ENCODE data around the gene RSPRY1.

DNA sequence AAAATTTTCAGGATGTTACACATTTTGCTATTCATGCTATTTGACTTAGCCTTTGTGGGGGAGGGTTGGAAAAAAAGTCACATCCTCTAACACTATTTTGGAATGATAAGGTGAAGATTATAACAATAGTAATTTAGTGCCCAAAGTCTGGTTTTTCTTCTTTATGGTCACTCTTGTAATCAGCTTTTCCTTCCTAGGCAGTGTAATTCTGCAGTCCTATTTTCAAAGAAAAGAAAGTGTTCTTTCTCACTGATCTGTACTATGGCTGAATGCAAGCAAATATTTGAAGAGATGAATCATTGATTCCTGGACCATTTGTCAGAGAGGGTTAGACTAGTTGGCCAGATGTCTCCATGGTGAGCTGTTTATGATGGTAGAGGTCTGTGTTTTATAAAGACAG lies 8.4 kb downstream of the RSPRY1 start:
- TF ChIP-seq, protein P1, sequence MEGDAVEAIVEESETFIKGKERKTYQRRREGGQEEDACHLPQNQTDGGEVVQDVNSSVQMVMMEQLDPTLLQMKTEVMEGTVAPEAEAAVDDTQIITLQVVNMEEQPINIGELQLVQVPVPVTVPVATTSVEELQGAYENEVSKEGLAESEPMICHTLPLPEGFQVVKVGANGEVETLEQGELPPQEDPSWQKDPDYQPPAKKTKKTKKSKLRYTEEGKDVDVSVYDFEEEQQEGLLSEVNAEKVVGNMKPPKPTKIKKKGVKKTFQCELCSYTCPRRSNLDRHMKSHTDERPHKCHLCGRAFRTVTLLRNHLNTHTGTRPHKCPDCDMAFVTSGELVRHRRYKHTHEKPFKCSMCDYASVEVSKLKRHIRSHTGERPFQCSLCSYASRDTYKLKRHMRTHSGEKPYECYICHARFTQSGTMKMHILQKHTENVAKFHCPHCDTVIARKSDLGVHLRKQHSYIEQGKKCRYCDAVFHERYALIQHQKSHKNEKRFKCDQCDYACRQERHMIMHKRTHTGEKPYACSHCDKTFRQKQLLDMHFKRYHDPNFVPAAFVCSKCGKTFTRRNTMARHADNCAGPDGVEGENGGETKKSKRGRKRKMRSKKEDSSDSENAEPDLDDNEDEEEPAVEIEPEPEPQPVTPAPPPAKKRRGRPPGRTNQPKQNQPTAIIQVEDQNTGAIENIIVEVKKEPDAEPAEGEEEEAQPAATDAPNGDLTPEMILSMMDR (IDR thresholded peaks at IDR 0.05), result no peak
- no peak for TF ChIP-seq ELF1 (IDR thresholded peaks at IDR 0.05)
- TF ChIP-seq RCOR1 (IDR thresholded peaks at IDR 0.05; ENCODE audit: low read length), result 0 out of 2 replicates have a peak, but pooled peaks have one; percentile 25
- peak; percentile 59; the same call in 1 of the 2 replicates for TF ChIP-seq POLR2AphosphoS5 (IDR thresholded peaks at IDR 0.05; ENCODE audit: low read depth, low read length)
- TF ChIP-seq, protein P2, sequence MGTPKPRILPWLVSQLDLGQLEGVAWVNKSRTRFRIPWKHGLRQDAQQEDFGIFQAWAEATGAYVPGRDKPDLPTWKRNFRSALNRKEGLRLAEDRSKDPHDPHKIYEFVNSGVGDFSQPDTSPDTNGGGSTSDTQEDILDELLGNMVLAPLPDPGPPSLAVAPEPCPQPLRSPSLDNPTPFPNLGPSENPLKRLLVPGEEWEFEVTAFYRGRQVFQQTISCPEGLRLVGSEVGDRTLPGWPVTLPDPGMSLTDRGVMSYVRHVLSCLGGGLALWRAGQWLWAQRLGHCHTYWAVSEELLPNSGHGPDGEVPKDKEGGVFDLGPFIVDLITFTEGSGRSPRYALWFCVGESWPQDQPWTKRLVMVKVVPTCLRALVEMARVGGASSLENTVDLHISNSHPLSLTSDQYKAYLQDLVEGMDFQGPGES (IDR thresholded peaks at IDR 0.05; ENCODE audit: low read depth, low read length), result no peak
- TF ChIP-seq, protein P3, sequence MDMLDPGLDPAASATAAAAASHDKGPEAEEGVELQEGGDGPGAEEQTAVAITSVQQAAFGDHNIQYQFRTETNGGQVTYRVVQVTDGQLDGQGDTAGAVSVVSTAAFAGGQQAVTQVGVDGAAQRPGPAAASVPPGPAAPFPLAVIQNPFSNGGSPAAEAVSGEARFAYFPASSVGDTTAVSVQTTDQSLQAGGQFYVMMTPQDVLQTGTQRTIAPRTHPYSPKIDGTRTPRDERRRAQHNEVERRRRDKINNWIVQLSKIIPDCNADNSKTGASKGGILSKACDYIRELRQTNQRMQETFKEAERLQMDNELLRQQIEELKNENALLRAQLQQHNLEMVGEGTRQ (IDR thresholded peaks at IDR 0.05; ENCODE audit: borderline replicate concordance, low read depth, low read length), result no peak
- TF ChIP-seq EP300 (IDR thresholded peaks at IDR 0.05; ENCODE audit: borderline replicate concordance in 1 of 2, low read depth in 1 of 2, low read length in 1 of 2), result peak in 1 of 2 experiments; percentile 75; a peak in 1 of 4 replicates
- TF ChIP-seq NFIC (IDR thresholded peaks at IDR 0.05; ENCODE audit: borderline replicate concordance), result peak; percentile 63; the same call in 1 of the 2 replicates
- no peak for TF ChIP-seq RAD21 (IDR thresholded peaks at IDR 0.05; ENCODE audit: low read length)
- TF ChIP-seq TEAD4 (IDR thresholded peaks at IDR 0.05; ENCODE audit: borderline replicate concordance, insufficient read depth), result peak; percentile 72; the same call in 1 of the 2 replicates
- TF ChIP-seq SIN3A (IDR thresholded peaks at IDR 0.05; ENCODE audit: borderline replicate concordance, low read depth, low read length), result no peak
- TF ChIP-seq RXRA (IDR thresholded peaks at IDR 0.05; ENCODE audit: borderline replicate concordance, low read depth), result no peak; the same call in 1 of the 2 replicates
- no peak for TF ChIP-seq RFX5 (IDR thresholded peaks at IDR 0.05; ENCODE audit: low read length)

Data from SK-N-SH (cell line).